ENCODE data around the gene MTERF1. TPM values are rescaled to one million over a fixed set of nuclear protein-coding genes. Genes with fewer than 3 reads are reported as not detected.

MTERF1 gene
- total RNA-seq, 1 donor from 2014 or later = 10.5 TPM

DNA sequence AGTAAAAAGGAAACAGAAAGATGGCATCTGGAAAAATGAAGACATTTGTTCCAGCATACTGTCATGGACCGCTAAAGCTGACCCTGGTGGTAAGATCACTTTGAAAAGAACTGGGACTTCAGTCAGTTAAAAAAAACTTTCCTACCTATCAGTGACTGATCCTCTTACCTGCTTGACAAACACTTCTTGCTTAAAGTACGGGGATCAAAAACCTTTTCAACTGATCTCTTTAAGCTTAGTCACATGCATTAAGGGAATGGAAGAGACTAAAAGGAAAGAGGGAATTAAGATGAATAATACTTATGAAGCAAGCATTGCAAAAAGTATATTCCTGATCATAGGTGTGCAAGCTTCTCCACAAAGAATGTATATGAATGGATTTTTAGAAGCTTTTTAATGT lies 42.1 kb downstream of the MTERF1 start:
- TF ChIP-seq, protein P1, sequence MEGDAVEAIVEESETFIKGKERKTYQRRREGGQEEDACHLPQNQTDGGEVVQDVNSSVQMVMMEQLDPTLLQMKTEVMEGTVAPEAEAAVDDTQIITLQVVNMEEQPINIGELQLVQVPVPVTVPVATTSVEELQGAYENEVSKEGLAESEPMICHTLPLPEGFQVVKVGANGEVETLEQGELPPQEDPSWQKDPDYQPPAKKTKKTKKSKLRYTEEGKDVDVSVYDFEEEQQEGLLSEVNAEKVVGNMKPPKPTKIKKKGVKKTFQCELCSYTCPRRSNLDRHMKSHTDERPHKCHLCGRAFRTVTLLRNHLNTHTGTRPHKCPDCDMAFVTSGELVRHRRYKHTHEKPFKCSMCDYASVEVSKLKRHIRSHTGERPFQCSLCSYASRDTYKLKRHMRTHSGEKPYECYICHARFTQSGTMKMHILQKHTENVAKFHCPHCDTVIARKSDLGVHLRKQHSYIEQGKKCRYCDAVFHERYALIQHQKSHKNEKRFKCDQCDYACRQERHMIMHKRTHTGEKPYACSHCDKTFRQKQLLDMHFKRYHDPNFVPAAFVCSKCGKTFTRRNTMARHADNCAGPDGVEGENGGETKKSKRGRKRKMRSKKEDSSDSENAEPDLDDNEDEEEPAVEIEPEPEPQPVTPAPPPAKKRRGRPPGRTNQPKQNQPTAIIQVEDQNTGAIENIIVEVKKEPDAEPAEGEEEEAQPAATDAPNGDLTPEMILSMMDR (IDR thresholded peaks at IDR 0.05; ENCODE audit: insufficient read depth, low read length, poor library complexity, severe bottlenecking) = no peak
- no peak overlapping the region for H3K4me3 ChIP-seq (ENCODE audit: low read depth, low read length)
- no peak for DNase-seq (ENCODE audit: low read depth)
- H3K27me3 ChIP-seq (ENCODE audit: control insufficient read depth, insufficient read depth, low read length) = no peaks in the 10 kb centered on the region
- no peaks in the 10 kb centered on the region for H3K36me3 ChIP-seq (ENCODE audit: control insufficient read depth, insufficient read depth, low read length)

DNA sequence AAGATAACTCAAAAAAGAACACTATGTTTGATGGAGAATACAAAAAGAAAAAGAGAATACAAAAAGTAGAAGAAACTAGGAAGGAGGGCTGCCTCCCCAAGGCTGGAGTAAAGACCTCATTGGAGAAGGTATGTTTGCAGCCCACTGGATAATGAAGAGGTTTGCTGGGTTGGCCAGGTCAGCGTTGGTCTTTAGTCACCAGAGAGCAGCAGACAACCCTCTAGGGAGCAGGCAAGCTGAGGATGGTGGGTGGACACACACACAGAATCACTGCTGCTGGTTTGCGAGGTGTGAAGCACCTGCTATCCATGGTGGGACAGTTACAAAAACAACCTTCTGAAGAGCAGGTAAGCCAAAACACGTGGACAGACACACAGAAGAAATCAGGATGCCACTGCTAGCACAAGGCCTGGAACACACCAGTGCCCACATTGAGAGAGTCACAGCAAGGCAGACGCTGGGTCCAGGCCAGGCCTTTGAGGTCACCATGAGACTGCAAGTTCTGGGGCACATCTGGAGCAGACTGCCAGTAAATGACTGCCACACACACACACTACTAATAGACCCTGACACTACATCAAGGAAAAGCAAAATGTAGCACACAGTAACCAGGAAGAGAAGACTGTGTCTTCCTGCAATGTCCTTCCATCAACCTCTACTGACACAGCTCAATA lies 43.0 kb downstream of the MTERF1 start:
- TF ChIP-seq, protein P1 (IDR thresholded peaks at IDR 0.05; ENCODE audit: insufficient read depth, low read length, poor library complexity, severe bottlenecking) = no peak
- no peak for DNase-seq (ENCODE audit: low read depth)
- Histone ChIP-seq H3K36me3 (ENCODE audit: control insufficient read depth, insufficient read depth, low read length) (no peaks in the 10 kb centered on the region), H3K27me3 (ENCODE audit: control insufficient read depth, insufficient read depth, low read length) (no peaks in the 10 kb centered on the region), H3K4me3 (ENCODE audit: low read depth, low read length) (no peak overlapping the region)

DNA sequence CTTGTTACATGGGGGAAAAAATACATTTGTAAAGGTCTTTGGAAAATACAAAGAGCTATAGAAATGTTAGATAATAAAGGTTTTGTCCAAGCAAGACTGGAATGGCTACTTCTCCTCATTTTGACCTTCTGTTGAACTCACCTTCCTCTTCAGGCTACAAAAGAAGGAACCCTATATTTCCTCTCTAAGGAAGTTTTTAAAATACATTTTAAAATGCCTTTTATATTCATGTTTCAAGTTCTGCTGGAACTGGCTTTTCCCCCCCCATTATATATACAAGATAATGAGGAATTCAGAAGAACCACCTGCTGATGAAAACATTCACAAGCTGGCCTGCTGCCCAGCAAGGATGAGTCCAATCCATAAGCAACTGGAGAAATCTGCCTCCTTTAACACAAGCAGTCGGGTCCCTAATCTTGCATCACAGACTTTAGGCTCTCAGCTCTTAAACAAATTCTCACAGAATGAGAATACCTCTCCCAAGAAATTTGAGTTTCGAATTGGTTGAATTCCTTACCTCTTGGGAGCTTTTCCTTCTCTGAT lies 44.6 kb downstream of the MTERF1 start:
- TF ChIP-seq, protein P1 (IDR thresholded peaks at IDR 0.05; ENCODE audit: insufficient read depth, low read length, poor library complexity, severe bottlenecking) = no peak
- DNase-seq (ENCODE audit: low read depth) = no peak
- H3K4me3 ChIP-seq (ENCODE audit: low read depth, low read length) = no peak overlapping the region
- H3K36me3 ChIP-seq (ENCODE audit: control insufficient read depth, insufficient read depth, low read length) = no peaks in the 10 kb centered on the region
- H3K27me3 ChIP-seq (ENCODE audit: control insufficient read depth, insufficient read depth, low read length) = no peaks in the 10 kb centered on the region

DNA sequence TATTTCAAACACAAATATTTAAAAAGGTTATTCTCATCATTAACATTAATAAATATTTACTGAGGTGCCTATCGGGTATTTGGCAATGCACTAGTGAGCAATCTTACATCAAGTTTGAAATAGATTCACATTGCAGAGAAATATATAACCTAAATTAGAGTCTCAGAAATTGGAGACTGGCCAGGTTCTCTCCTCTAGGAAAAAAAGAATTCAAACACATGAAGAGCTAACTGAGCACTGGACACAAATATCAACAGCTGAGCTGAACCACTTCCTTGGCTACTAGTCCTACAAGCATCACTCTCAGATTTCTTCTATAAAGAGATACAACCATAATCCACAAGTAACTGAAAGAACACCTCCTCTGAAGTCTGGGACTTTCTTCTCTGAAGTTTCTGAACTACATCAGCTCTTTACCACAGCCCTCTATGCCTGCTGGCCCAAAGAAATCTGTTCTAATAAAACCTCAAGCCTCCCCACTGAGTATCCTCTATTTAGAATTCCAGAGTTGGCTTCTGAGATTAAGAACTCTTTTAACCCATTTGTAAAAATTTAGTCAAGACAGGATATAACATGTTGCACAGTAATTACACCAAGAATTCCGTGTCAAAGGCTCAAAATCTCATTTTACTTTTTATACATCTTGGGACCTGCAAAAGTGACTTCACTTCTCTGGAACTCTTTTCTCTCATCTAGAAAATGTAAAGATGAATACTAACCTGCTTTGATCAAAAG lies 45.2 kb downstream of the MTERF1 start:
- TF ChIP-seq, protein P1 (IDR thresholded peaks at IDR 0.05; ENCODE audit: insufficient read depth, low read length, poor library complexity, severe bottlenecking) = no peak
- Histone ChIP-seq H3K27me3 (ENCODE audit: control insufficient read depth, insufficient read depth, low read length) (no peaks in the 10 kb centered on the region), H3K36me3 (ENCODE audit: control insufficient read depth, insufficient read depth, low read length) (no peaks in the 10 kb centered on the region), H3K4me3 (ENCODE audit: low read depth, low read length) (no peak overlapping the region)
- no peak for DNase-seq (ENCODE audit: low read depth)

DNA sequence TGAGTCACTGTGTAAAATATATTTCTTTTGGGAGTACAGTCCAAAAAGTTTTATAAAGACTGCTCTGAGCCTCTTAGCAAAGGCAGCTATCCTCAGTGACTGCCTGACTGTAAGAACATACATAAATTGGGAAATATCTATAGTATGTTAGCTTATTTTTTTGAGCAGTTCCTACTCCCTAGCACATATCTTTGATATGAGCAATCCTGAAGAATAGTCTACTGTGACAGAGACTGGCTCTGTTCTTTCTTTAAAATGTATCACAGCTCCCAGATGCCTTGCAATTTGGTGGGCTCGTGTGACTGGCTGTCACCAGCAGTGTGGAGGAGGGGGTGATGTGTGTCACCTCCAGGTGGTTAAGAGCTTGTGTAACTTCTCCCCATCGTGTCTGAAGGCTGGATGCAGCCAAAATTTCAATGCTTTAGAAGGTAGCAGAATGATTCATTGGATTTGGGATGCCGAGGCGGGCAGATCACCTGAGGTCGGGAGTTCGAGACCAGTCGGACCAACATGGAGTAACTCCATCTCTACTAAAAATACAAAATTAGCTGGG lies 47.9 kb downstream of the MTERF1 start:
- Histone ChIP-seq H3K36me3 (ENCODE audit: control insufficient read depth, insufficient read depth, low read length) (no peaks in the 10 kb centered on the region), H3K4me3 (ENCODE audit: low read depth, low read length) (no peak overlapping the region), H3K27me3 (ENCODE audit: control insufficient read depth, insufficient read depth, low read length) (no peaks in the 10 kb centered on the region)
- DNase-seq (ENCODE audit: low read depth) = no peak
- TF ChIP-seq, protein P1 (IDR thresholded peaks at IDR 0.05; ENCODE audit: insufficient read depth, low read length, poor library complexity, severe bottlenecking) = no peak

All from kidney epithelial cell (primary cell).